Measurements from ENCODE around the gene SCD. TPM values are rescaled to one million over a fixed set of nuclear protein-coding genes. Genes with fewer than 3 reads are reported as not detected.

SCD gene
- total and polyA plus RNA-seq, 3 donors from 2014 or later, result 121 to 196 (median 147) TPM

DNA sequence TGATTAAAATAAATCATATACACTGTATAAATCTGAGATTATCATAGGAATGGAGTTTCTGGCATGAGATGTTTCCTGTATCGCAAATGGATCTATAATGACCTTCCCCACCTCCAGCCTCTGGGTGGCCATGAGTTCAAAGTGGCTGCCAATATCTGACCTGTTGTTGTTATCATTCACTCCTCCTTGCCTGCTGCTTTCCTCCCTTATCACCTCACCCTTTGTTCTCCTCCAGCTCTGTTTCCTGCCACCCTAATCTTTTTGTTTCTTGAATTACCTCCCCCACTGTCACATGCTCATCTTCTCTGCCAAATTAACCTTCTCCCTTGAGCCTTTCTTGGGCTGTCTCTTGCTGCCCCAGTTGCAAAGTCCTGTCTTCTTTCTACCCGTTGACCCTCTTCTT is 12.0 kb downstream of the SCD start:
- DNase-seq, result peak; percentile 72
- TF ChIP-seq POLR2A (IDR thresholded peaks at IDR 0.05), result no peak
- TF ChIP-seq, protein P1, sequence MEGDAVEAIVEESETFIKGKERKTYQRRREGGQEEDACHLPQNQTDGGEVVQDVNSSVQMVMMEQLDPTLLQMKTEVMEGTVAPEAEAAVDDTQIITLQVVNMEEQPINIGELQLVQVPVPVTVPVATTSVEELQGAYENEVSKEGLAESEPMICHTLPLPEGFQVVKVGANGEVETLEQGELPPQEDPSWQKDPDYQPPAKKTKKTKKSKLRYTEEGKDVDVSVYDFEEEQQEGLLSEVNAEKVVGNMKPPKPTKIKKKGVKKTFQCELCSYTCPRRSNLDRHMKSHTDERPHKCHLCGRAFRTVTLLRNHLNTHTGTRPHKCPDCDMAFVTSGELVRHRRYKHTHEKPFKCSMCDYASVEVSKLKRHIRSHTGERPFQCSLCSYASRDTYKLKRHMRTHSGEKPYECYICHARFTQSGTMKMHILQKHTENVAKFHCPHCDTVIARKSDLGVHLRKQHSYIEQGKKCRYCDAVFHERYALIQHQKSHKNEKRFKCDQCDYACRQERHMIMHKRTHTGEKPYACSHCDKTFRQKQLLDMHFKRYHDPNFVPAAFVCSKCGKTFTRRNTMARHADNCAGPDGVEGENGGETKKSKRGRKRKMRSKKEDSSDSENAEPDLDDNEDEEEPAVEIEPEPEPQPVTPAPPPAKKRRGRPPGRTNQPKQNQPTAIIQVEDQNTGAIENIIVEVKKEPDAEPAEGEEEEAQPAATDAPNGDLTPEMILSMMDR (IDR thresholded peaks at IDR 0.05), result no peak
- H3K27ac ChIP-seq, result no peak overlapping the region
- no peaks in the 10 kb centered on the region for H3K27me3 ChIP-seq
- no peaks in the 10 kb centered on the region for H3K36me3 ChIP-seq (ENCODE audit: low read depth, missing control alignments)
- H3K4me1 ChIP-seq, result peaks cover 39% of the 10 kb centered on the region
- H3K4me3 ChIP-seq, result no peak overlapping the region
- intact Hi-C loops (cut with DNase I; ENCODE audit: low total_unique reads), result no loop called here
- 47 to 59% methylated on average over 2 of the region's 2 CpGs for WGBS, 2 donors
- H3K9me3 ChIP-seq, result no peaks in the 10 kb centered on the region

DNA sequence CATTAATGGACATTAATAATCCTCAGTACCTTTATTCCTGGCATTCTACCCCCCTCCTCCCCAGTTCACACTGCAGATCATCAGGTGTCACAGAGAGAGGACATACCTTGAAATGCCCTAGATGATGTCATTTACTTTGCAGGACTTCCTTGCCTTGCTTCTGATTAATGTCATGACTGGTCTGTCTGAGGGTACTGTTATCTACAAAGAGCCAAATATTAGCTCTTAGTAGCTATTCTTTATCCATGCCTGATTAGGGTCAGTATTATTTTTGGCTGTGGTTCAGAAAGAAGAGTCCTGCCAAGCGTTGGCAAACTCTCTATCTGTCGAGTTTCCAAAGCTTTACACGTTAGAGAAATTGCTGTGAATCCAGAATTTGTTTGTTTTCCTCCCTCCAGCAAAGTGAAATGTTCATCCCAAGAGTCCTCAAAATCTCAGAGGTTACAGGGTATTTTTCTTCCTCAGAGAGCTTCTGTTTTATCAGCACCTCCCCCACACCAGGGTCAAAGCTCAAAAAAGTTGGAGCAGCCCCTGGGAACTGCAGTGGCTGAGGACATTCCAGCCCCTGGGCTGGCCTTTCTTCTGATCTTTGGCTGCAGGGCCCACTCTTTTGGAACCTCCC is 12.6 kb downstream of the SCD start:
- peaks cover 44% of the 10 kb centered on the region for H3K4me1 ChIP-seq
- no peak overlapping the region for H3K27ac ChIP-seq
- WGBS, 2 donors, result 19 to 31% methylated on average over 3 of the region's 3 CpGs
- intact Hi-C loops (cut with DNase I; ENCODE audit: low total_unique reads), result no loop called here
- no peak overlapping the region for H3K4me3 ChIP-seq
- peak; percentile 46 for DNase-seq
- no peak for TF ChIP-seq POLR2A (IDR thresholded peaks at IDR 0.05)
- TF ChIP-seq, protein P1 (IDR thresholded peaks at IDR 0.05), result no peak
- no peaks in the 10 kb centered on the region for H3K27me3 ChIP-seq
- no peaks in the 10 kb centered on the region for H3K36me3 ChIP-seq (ENCODE audit: low read depth, missing control alignments)
- H3K9me3 ChIP-seq, result no peaks in the 10 kb centered on the region

GRCh38 chr10:100360234-100360633 is 13.2 kb downstream of the SCD start:
- Histone ChIP-seq H3K27ac (no peak overlapping the region), H3K36me3 (ENCODE audit: low read depth, missing control alignments) (no peaks in the 10 kb centered on the region), H3K9me3 (no peaks in the 10 kb centered on the region), H3K27me3 (no peaks in the 10 kb centered on the region), H3K4me3 (no peak overlapping the region), H3K4me1 (peaks cover 49% of the 10 kb centered on the region)
- 58 to 70% methylated on average over 6 of the region's 6 CpGs for WGBS, 2 donors
- TF ChIP-seq POLR2A (IDR thresholded peaks at IDR 0.05), result no peak
- TF ChIP-seq, protein P1 (IDR thresholded peaks at IDR 0.05), result no peak
- intact Hi-C loops (cut with DNase I; ENCODE audit: low total_unique reads), result no loop called here
- no peak for DNase-seq

DNA sequence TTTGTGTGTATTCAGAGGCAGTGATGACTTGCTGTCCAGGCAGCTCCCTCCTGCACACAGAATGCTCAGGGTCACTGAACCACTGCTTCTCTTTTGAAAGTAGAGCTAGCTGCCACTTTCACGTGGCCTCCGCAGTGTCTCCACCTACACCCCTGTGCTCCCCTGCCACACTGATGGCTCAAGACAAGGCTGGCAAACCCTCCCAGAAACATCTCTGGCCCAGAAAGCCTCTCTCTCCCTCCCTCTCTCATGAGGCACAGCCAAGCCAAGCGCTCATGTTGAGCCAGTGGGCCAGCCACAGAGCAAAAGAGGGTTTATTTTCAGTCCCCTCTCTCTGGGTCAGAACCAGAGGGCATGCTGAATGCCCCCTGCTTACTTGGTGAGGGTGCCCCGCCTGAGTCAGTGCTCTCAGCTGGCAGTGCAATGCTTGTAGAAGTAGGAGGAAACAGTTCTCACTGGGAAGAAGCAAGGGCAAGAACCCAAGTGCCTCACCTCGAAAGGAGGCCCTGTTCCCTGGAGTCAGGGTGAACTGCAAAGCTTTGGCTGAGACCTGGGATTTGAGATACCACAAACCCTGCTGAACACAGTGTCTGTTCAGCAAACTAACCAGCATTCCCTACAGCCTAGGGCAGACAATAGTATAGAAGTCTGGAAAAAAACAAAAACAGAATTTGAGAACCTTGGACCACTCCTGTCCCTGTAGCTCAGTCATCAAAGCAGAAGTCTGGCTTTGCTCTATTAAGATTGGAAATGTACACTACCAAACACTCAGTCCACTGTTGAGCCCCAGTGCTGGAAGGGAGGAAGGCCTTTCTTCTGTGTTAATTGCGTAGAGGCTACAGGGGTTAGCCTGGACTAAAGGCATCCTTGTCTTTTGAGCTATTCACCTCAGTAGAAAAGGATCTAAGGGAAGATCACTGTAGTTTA is 15.8 kb downstream of the SCD start:
- Histone ChIP-seq H3K9me3 (no peaks in the 10 kb centered on the region), H3K27me3 (no peaks in the 10 kb centered on the region), H3K4me3 (no peak overlapping the region), H3K27ac (no peak overlapping the region), H3K36me3 (ENCODE audit: low read depth, missing control alignments) (no peaks in the 10 kb centered on the region), H3K4me1 (peaks cover 44% of the 10 kb centered on the region)
- intact Hi-C loops (cut with DNase I; ENCODE audit: low total_unique reads), result no loop called here
- 60 to 76% methylated on average over 6 of the region's 6 CpGs for WGBS, 2 donors
- DNase-seq, result no peak
- no peak for TF ChIP-seq POLR2A (IDR thresholded peaks at IDR 0.05)
- TF ChIP-seq, protein P1 (IDR thresholded peaks at IDR 0.05), result no peak

Data from testis (tissue), 3 donors.